Right kidney (tissue), 9 donors: ENCODE results near the gene CEACAM7.
"Not testable (repeated sequence)": the region's sequence is repeated elsewhere in the genome, so short reads cannot be mapped to it uniquely, and the experiment has no call there.

Experiments
- DNase-seq: peaks from one replicate; pipeline ENCODE4 v3.0.0-alpha.2; 2016
- long read RNA-seq, 8 donors: transcript quantifications; one replicate each; lab custom pipeline, GENCODE V29; 2026

CEACAM7 gene
- long read RNA-seq, donor 1 = 0 reads
- long read RNA-seq, donor 2 = 0 reads
- long read RNA-seq, donor 3 = 0 reads
- long read RNA-seq, donor 4 = 0 reads
- long read RNA-seq, donor 5 = 0 reads
- long read RNA-seq, donor 6 = 0 reads
- long read RNA-seq, donor 7 = 0 reads
- long read RNA-seq, donor 8 = 0 reads

- DNase-seq = no peak
Observed at GRCh38 chr19:41688098-41688497, at the start of gene CEACAM7. Gene CEACAM7, minus strand, starts transcription at chr19:41688270. Its CDS starts 105 bp downstream, at chr19:41688165.

- DNase-seq = no peak
Observed at GRCh38 chr19:41735071-41735600, 47.1 kb upstream of the CEACAM7 start.

GRCh38 chr19:41734585-41734984 lies 46.5 kb upstream of the CEACAM7 start:
- no peak for DNase-seq

GRCh38 chr19:41734156-41734555 lies 46.1 kb upstream of the CEACAM7 start:
- DNase-seq = no peak

GRCh38 chr19:41726493-41726892 lies 38.4 kb upstream of the CEACAM7 start:
- DNase-seq = no peak

GRCh38 chr19:41720103-41720502 lies 32.0 kb upstream of the CEACAM7 start:
- no peak for DNase-seq

- DNase-seq = no peak
Observed at GRCh38 chr19:41718761-41719160, 30.7 kb upstream of the CEACAM7 start.

GRCh38 chr19:41714598-41714997 lies 26.5 kb upstream of the CEACAM7 start:
- DNase-seq = no peak

GRCh38 chr19:41711376-41712261 lies 23.5 kb upstream of the CEACAM7 start:
- no peak for DNase-seq

- no peak for DNase-seq
Observed at GRCh38 chr19:41709951-41710645, 22.0 kb upstream of the CEACAM7 start.

GRCh38 chr19:41709516-41709915 lies 21.4 kb upstream of the CEACAM7 start:
- not testable (repeated sequence) for DNase-seq

- DNase-seq = no peak
Observed at GRCh38 chr19:41708481-41708880, 20.4 kb upstream of the CEACAM7 start, which contains the start of gene CEACAM5. Gene CEACAM5, plus strand, starts transcription at chr19:41708626. Its CDS starts 106 bp downstream, at chr19:41708732.

GRCh38 chr19:41707871-41708371 lies 19.9 kb upstream of the CEACAM7 start:
- no peak for DNase-seq

GRCh38 chr19:41707502-41707812 lies 19.4 kb upstream of the CEACAM7 start:
- no peak for DNase-seq

GRCh38 chr19:41706741-41707501 lies 18.9 kb upstream of the CEACAM7 start:
- DNase-seq = peak; percentile 4

- peak; percentile 22 for DNase-seq
Observed at GRCh38 chr19:41705393-41706174, 17.5 kb upstream of the CEACAM7 start.

- DNase-seq = no peak
Observed at GRCh38 chr19:41703602-41704293, 15.7 kb upstream of the CEACAM7 start.

GRCh38 chr19:41702171-41702651 lies 14.1 kb upstream of the CEACAM7 start:
- no peak for DNase-seq

- no peak for DNase-seq
Observed at GRCh38 chr19:41701401-41702075, 13.5 kb upstream of the CEACAM7 start.
